Activated naive CD4-positive, alpha-beta T cell (primary cell): Measurements from ENCODE around the gene CBFA2T2.

Experiments
- DNase-seq, 4 experiments: peaks; one replicate each; lab custom pipeline; 2025; lab: John Stamatoyannopoulos, UW

Gene CBFA2T2

GRCh38 chr20:33667245-33667675, 177.4 kb downstream of the CBFA2T2 start:
- DNase-seq = peak in 2 of 4 experiments; percentile 29 to 39

GRCh38 chr20:33667676-33668465, 178.0 kb downstream of the CBFA2T2 start:
- DNase-seq = peak; percentile 32 to 73 (median 50)

GRCh38 chr20:33668466-33669155, 178.7 kb downstream of the CBFA2T2 start:
- no peak for DNase-seq

- DNase-seq = no peak
These were observed 179.3 kb downstream of the CBFA2T2 start for GRCh38 chr20:33669224-33669623.

- DNase-seq = no peak
These were observed 180.2 kb downstream of the CBFA2T2 start for GRCh38 chr20:33669873-33670640.

GRCh38 chr20:33670715-33671499, 181.0 kb downstream of the CBFA2T2 start:
- DNase-seq = no peak

- DNase-seq = no peak
These were observed 181.8 kb downstream of the CBFA2T2 start for GRCh38 chr20:33671573-33672288.

GRCh38 chr20:33672426-33673113, 182.7 kb downstream of the CBFA2T2 start:
- DNase-seq = no peak

- DNase-seq = no peak
These were observed 183.2 kb downstream of the CBFA2T2 start for GRCh38 chr20:33673114-33673409.

- DNase-seq = no peak
These were observed 183.8 kb downstream of the CBFA2T2 start for GRCh38 chr20:33673410-33674293.

GRCh38 chr20:33674294-33675135, 184.6 kb downstream of the CBFA2T2 start, which contains the start of gene NECAB3:
NECAB3 (minus strand) TSS chr20:33674428; CDS start chr20:33674352, 76 bp downstream.
- DNase-seq = peak in 2 of 4 experiments; percentile 12 to 47

- DNase-seq = no peak
These were observed 185.5 kb downstream of the CBFA2T2 start for GRCh38 chr20:33675136-33675959.

GRCh38 chr20:33676121-33676520, 186.2 kb downstream of the CBFA2T2 start:
- DNase-seq = no peak

GRCh38 chr20:33676652-33677645, 187.1 kb downstream of the CBFA2T2 start:
- DNase-seq = no peak

GRCh38 chr20:33677991-33678702, 188.3 kb downstream of the CBFA2T2 start:
- no peak for DNase-seq
